ENCODE data around the gene APBB2.

APBB2 gene

DNA sequence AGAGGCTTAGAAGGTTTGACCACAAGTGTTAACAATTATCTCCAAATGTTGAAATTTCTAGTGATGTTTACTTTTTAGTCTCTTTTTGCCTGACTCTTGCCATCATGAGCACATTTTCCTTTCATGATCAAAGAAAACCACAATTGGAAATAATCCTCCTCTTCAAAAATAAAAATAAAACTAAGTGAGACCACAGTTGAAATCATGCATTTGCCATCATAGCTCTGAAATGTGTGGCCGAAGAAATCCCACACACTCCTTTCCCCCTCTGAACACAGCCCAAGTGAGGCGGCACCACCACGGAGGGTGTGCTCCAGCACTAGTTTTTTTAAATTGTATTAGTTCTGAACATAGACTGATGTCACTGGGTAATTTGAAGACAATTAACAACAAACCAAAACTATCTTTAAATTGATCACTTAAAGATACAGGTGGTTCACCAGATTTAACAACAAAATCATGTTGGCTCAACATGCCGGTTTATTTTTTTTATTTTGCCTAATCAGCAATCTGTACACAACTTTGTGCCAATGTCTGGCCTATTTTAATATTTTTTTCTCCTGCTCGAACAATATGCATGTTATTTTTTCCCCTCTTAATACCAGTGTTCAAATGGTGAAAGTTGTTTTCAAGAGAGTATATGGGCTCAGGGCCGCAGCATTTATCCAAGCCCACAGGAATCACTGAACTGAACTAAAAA lies 17.6 kb downstream of the APBB2 start:
- DNase-seq (ENCODE audit: low read depth in 4 of 4, low spot score in 1 of 4), result no peak

DNA sequence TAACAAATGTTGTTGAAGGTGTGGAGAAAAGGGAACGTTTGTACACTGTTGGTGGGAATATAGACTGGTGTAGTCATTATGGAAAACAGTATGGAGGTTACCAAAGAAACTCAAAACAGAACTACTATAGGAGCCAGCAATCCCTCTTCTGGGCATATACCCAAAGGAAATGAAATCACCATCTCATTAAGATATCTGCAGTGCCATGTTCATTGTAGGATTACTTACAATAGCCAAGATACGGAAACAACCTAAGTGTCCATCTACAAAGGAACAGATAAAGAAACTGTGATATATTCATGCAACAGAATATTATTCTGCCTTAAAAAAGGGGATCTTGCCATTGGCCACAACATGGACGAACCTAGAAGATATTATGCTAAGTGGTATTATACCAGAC lies 22.2 kb downstream of the APBB2 start:
- DNase-seq (ENCODE audit: low read depth in 4 of 4, low spot score in 1 of 4), result no peak

DNA sequence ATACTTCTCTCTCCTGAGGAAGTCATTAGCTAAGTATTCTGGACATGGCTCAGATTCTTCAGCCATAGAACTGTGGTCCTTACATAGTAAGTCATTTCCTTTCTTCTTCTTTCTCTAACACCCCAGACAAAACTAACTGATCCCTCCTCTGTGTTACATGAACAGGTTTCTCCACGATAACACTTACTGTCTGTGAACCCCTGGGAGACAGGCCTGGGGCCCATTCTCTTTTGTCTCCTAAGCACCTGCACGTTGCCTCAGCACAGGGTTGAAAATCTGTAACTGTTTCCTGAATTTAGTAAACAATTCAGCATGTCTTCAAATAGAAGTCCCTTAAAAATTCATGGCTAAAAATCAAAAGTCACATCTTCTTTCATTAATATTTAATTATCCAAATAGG lies 24.7 kb downstream of the APBB2 start:
- no peak for DNase-seq (ENCODE audit: low read depth in 4 of 4, low spot score in 1 of 4)

DNA sequence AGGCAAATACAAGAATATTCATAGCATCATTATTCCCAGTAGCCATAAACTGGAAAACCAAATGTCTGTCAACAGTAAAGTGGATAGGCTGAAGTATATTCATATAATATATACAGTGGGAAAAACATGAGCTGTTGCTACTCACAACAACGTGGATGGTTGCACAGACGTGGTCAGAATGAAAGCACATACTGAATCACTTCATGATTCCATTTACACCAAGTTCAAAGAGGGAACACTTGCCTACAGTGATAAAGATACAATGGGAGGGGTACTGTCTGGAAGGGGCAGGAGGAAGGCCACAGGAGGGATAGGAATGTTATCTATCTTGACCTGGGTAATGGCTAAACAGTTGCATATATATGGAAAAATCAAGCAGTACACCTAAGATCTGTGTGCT lies 25.3 kb downstream of the APBB2 start:
- DNase-seq (ENCODE audit: low read depth in 4 of 4, low spot score in 1 of 4), result no peak

DNA sequence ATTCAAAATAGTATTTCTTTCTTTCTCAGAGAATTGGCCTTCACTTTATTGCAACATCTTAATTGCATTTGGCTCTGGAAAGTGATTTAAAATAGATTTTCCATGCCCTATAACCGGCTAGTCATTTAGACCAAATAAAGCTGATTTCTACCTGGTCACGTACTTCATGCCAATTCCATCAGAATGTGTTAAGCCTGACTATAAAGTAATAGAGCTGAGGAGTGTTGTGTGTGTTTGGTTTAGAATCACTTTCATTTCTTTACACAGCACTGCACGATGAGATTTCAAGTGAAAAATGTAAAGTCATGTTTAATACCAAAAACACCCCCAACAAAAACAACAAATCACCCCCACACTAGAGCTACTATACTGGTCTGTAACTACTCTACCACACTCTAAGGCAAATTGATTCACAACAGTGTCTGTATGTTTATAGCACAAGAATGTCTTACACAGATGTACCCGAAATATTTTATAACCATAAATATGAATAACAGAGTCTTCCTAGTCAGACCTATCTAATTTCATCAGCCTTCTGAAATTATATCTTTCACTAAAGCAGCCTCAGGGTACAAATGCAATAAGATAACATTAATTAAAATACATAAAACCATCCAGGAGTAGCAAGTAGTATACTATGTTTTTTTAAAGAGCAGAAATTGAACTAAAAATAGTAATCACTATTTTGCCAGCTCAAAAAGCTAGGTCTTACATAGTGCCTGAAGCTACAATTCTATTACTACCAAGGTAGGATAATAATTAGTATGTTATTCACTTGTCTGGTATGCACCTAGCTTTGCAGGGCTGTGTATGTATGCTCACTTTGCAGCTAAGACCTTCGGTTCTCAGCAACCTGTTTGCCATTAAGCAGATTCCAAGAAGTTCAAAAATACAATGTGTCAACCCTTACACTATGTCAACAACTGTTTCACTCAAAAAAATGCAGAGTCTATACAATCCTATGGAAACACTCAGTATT lies 28.4 kb downstream of the APBB2 start:
- DNase-seq (ENCODE audit: low read depth in 4 of 4, low spot score in 1 of 4), result no peak

DNA sequence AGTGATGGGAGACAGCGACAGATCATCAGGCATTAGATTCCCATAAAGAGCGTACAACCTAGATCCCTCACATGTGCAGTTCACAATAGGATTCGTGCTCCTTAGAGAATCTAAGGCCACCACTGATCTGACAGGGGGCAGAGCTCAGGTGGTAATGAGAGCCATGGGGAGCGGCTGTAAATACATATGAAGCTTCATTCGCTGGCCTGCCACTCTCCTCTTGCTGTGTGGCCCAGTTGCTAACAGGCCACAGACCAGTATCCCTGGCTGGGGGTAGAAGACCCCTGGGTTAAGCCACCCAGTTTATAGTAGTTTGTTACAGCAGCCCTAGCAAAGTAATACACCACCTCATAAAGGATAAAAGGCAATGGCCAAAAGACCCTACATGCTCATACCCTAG lies 30.3 kb downstream of the APBB2 start:
- DNase-seq (ENCODE audit: low read depth in 4 of 4, low spot score in 1 of 4), result no peak

DNA sequence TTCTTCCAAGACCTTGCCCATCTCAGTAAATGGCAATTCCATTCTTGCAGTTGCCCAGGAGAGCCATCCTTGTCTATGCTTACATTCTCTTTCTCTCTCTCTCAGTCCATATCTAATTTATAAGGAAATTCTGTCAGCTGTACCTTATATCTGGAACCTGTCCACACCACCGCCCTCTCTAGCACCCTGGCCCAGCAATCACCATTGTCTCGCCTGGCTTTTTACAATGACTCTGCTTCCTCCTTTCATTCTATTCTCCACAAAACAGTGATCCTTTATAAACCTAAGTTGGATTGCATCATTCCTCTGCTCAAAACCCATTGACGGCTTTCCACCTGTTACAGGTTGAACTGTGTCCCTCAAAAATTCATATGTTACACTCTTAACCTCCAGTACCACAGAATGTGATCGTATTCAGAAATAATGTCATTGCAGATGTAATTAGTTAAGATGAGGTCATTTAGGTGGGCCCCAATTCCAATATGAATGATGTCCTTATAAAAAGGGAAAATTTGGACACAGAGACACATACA lies 31.3 kb downstream of the APBB2 start:
- no peak for DNase-seq (ENCODE audit: low read depth in 4 of 4, low spot score in 1 of 4)

DNA sequence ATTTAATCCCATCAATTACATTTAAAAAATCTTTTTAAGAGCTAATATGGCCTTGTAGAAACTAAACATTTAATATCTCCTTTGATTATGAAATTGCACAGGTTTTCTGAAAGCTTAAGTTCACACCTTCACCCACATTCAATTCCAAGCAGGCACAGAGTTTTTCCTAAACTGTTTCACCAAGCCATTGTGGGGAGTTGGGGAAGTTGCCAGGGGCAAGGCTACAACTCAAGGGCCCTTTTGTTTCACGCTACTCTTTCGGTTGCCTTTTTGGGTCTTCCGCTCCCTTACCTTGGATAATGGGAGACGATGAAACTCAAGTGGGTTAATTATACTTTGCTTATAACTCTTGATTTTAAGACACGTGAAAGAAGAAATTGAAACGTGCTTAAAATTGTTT lies 33.3 kb downstream of the APBB2 start:
- DNase-seq (ENCODE audit: low read depth in 4 of 4, low spot score in 1 of 4), result no peak

DNA sequence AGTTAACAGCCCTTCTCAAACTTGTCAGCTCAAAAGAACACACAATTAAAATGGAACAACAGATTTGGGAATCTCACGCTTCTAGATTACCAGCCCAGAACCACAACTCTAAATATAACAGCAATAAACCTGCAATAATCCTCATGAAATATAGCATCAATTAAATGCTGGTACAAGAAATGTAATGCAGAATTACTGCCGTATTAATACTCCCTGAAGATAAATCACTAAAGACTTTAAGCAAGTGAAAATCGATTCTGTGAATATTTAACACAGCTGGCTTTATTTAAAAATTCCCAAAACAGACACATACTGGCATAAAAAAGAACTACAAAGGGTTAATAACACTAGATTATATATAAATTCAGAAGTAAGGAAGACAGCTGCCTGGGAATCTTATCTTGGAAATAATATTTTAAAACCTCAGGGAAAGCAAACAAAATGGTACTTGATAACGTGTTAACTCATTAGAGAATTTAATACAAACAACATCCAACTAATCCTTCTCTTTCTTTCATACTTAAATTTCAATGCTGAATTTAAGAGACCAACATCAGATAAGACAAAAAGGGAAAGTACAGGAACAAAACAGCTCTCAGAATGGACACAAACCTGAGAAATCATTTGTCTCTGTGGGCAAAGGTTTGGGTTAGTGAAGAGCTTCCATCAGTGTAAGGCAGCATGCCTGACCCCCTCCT lies 34.7 kb downstream of the APBB2 start:
- no peak for DNase-seq (ENCODE audit: low read depth in 4 of 4, low spot score in 1 of 4)

DNA sequence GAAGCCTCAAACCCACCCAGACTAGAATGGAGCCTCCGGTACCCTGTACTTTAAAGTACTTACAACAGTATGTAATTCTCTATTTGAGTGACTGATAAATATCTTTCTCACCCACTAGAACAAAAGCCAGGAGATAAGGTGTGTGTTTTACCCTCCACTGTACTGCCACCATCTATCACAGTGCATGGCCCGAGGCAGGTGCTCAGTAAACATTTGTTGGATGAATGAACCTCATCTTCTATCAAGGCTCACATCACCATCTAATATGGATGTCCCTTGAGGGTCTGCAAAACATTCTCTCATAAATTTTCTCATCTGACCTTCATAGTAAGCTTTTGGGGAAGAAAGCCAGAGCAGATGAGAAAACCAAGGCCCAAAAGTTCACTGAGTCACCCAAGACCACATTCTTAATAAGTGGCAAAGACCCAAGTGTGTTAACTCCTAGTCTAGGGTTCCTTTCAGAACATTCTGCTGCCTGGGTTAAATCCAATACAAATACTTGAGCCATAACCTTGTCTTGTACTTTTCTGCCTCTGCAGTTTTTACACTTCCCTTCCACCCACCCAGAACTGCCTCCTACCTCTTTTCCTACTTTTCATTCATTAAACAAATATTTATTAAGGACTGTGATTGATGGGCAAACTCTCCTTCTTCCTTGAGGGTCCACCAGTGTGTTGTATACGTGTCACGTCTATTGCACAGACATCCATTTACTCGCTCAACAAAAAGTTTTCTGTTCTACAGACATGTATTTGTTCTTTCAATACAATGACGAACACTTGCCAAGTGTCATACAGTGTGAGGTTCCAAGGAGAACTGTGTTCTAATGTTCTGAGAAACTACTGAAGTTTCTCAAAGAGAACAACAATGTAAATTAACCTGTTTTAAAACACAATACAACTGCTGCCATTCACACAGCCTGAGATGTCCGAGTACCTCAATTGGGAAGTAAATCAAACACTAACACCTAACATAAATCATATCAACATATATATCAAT lies 35.7 kb downstream of the APBB2 start:
- DNase-seq (ENCODE audit: low read depth in 4 of 4, low spot score in 1 of 4), result no peak

DNA sequence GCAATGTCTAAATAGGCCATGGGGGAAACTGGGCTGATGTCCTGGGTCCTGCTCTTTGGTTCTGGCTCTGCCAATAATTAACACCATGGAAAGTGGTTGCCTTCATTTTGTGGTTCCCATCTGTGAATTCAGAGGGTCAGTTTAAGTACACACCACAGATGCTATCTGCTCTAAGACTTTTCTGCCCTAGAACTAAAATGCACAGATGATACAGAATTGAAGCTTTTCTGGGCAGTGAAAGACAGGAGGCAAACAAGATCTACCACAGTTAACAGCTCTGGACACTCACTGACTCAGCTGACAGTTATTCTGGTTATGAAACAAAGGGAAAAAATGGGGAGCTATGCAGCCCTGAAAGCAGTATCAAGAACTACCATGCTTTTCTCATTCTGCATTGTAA lies 37.3 kb downstream of the APBB2 start:
- DNase-seq (ENCODE audit: low read depth in 4 of 4, low spot score in 1 of 4), result no peak

DNA sequence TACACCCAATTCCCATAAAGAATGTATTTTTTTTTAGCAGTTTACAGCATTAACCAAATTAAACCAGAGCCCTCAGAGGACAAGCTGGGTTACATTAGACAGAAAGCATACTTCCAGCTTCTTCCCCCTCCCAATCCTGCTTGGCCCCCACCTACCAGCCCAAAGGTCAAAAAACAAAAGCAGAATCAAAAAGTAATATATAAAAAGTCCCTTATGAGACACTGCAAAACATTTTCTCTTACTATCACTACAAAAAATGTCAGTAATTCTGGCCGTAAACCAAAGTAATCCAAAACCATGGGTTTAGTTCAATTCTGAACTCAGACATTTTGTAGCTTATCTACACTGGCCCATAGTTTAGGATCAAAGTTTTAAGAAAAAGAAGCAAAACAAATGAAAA lies 38.0 kb downstream of the APBB2 start:
- no peak for DNase-seq (ENCODE audit: low read depth in 4 of 4, low spot score in 1 of 4)

DNA sequence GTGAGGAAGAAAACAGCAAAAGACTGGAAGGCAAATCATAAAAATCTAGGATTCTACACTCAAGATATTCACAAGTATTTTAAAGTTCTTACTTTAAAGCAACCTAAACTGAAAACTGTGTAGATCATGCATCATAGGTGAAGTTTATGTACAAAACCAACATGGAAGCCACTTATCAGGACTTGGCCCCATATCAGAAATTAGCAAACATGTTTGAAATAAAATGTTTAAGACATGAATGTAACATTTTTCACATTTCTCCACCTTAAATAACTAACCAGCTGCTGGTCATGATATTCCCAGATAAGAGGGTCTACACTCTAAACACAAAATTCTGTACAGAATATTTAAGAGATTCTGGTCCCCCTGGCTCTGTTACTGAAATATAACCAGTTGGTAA lies 38.5 kb downstream of the APBB2 start:
- DNase-seq (ENCODE audit: low read depth in 4 of 4, low spot score in 1 of 4), result no peak

DNA sequence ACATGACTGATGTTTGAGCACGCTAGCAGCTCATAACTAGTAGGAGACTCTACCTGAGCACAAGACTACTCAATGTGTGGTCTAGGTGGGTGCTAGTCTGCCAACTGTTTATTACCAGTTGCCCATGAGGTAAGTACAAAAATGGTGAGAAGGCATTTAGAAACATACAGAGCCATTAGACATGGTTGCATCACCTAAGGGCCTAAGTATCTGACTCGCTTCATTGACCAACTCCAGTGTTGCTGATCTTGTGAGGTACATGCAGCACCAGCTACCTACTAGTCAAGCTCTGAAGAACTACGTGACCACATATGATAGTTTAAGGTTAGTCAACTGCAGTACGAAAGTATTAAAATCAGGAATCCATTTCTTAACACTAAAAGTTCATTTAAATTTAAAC lies 39.9 kb downstream of the APBB2 start:
- no peak for DNase-seq (ENCODE audit: low read depth in 4 of 4, low spot score in 1 of 4)

DNA sequence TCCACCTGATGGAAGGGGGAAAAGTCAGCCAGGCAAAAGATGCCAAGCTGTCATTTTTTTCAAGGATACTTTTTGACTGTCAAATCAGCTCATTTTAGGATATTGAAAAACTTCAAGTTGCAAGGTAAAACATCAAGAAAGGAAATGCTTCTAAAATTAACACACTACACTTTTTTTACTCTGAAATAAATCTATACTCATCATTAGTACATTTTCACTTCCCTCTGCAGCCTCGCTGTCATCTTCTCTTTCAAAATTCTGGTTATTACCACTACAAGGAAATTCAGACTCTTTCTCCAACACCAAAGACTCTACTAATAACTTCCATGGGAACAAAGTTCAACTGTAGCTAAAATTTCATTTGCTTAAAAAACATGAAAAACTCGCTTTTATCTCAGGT lies 41.6 kb downstream of the APBB2 start:
- DNase-seq (ENCODE audit: low read depth in 4 of 4, low spot score in 1 of 4), result no peak

DNA sequence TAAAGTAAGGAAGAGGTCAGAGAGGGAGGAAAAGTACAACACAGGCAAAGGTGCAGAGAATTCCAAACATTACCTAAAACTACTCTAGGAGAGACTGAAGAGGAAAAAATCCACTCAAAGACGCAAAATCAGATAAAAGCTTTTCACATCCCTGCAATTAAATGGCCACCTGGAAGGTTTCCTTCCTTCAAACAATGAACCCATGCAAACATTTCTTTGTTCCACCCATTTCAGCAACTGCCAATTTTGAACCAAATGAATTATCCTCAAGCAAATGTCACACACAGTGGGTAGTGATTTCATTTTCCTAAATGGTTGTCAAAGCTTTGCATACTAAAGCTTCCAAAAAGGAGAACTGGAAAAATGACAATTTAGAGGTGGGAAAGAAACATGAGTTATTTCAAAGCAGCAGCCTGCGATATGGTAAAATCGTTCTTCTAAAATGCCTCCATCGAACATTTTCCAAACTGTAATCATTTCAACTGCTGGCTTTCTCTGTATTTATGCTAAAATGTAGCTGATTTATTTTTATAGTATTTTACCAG lies 45.0 kb downstream of the APBB2 start:
- no peak for DNase-seq (ENCODE audit: low read depth in 4 of 4, low spot score in 1 of 4)

DNA sequence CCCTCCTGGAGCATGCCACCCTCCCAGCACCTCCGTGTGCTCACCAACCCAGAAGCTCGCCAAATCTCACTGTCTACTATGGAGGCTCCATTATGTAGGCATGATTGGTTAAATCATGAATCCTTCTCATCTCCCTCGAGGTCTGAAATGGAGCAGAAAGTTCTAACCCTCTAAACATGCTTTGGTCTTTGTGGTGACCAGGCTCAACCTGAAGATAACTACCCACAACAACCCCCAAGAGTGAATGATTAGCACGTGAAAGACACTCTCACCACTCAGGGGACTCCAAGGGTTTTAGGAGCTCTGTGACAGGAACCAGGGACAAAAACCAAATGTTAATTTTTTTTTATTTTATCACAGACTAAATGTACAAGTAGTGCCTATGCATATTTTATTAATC lies 47.2 kb downstream of the APBB2 start:
- no peak for DNase-seq (ENCODE audit: low read depth in 4 of 4, low spot score in 1 of 4)

DNA sequence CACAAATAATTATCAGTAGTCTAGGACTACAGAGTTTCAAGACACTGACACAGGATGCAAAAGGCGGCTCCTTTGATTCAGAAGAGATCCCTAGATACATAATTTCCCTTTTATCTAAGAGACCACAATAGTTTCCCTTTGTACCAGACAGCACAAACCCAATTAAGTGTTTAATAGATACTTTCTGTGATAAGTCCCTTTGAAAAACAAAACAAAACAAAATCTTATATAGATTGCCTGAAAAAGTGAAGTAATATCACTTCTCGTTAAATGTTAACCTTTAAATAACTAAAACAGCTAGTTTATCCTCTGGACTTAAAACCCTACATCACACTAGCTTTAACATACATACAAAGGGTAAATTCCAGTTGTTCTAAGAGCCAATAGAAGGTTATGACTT lies 49.9 kb downstream of the APBB2 start:
- no peak for DNase-seq (ENCODE audit: low read depth in 4 of 4, low spot score in 1 of 4)

DNA sequence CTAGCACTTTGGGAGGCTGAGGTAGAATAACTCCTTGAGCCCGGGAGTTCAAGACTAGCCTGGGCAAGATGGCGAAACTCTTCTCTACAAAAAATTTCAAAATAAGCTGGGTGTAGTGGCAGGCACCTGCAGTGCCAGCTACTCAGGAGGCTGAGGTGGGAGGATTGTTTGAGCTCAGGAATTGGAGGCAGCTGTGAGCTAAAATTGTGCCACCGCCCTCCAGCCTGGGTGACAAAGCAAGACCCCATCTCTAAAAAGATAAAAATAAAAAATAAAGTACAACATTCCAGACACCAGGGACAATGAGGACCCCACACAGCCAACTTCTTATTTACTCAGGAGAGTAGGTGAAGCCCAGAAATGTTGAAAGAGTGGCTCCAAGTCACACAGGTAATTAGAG lies 53.0 kb downstream of the APBB2 start:
- no peak for DNase-seq (ENCODE audit: low read depth in 4 of 4, low spot score in 1 of 4)

DNA sequence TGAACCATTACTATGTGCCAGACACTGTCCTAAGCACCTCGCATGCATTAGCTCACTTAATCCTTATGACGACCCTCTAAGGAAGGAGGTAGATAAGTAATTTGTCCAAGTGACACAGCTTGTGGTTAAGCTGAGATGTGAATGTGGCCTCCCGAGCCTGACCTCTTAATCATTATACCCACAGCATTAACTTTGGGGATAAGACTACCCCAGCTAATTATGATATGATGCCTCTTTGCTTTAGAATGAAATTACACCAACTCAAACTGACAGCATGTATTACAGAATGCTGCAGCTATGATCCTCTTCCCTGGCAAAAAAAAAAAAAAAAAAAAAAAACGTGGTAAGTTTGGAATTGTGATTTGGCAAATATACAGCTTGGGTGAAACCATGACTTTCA lies 53.5 kb downstream of the APBB2 start:
- no peak for DNase-seq (ENCODE audit: low read depth in 4 of 4, low spot score in 1 of 4)
